Measurements from ENCODE around the gene SLC7A5.
A peak's percentile ranks its signal among the peaks of the same experiment; 100 is the strongest.

SLC7A5 gene

GRCh38 chr16:87834668-87835473 lies 34.4 kb downstream of the SLC7A5 start:
- H3K4me3 ChIP-seq (ENCODE audit: low read depth, low read length): no peak overlapping the region
- no peak for TF ChIP-seq CTCF (conservative IDR thresholded peaks at IDR 0.05; ENCODE audit: low read depth, low read length)
- peak; percentile 69 for DNase-seq (ENCODE audit: low read depth)

GRCh38 chr16:87834005-87834667 lies 35.2 kb downstream of the SLC7A5 start:
- no peak for TF ChIP-seq CTCF (conservative IDR thresholded peaks at IDR 0.05; ENCODE audit: low read depth, low read length)
- DNase-seq (ENCODE audit: low read depth): no peak
- no peak overlapping the region for H3K4me3 ChIP-seq (ENCODE audit: low read depth, low read length)

GRCh38 chr16:87833548-87833947 lies 35.8 kb downstream of the SLC7A5 start:
- no peak for DNase-seq (ENCODE audit: low read depth)
- H3K4me3 ChIP-seq (ENCODE audit: low read depth, low read length): no peak overlapping the region
- no peak for TF ChIP-seq CTCF (conservative IDR thresholded peaks at IDR 0.05; ENCODE audit: low read depth, low read length)

GRCh38 chr16:87832741-87833502 lies 36.4 kb downstream of the SLC7A5 start:
- H3K4me3 ChIP-seq (ENCODE audit: low read depth, low read length): no peak overlapping the region
- no peak for DNase-seq (ENCODE audit: low read depth)
- TF ChIP-seq CTCF (conservative IDR thresholded peaks at IDR 0.05; ENCODE audit: low read depth, low read length): no peak

GRCh38 chr16:87832137-87832527 lies 37.2 kb downstream of the SLC7A5 start:
- no peak for DNase-seq (ENCODE audit: low read depth)
- no peak for TF ChIP-seq CTCF (conservative IDR thresholded peaks at IDR 0.05; ENCODE audit: low read depth, low read length)
- no peak overlapping the region for H3K4me3 ChIP-seq (ENCODE audit: low read depth, low read length)

GRCh38 chr16:87831421-87832136 lies 37.7 kb downstream of the SLC7A5 start:
- H3K4me3 ChIP-seq (ENCODE audit: low read depth, low read length): no peak overlapping the region
- no peak for DNase-seq (ENCODE audit: low read depth)
- no peak for TF ChIP-seq CTCF (conservative IDR thresholded peaks at IDR 0.05; ENCODE audit: low read depth, low read length)
